SK-N-MC (cell line): Measurements from ENCODE around the gene MOGAT2.

Experiments
- DNase-seq: peaks from one replicate; pipeline ENCODE4 v3.0.0-alpha.2; 2011; ENCODE audit warnings: low read depth, low spot score
- H3K27ac ChIP-seq: fragments of 200-600 bp; sonication (generic); 2 replicates; pipeline ENCODE4 v1.5.1; 2016; ENCODE audit warnings: mixed run types
- H3K36me3 ChIP-seq: fragments of 200-600 bp; sonication (generic); 2 replicates; pipeline ENCODE4 v1.6.1; 2017; ENCODE audit warnings: antibody characterized with exemption, low read length, mixed read lengths; ENCODE audit not compliant: insufficient read depth
- H3K4me3 ChIP-seq: fragments of 200-600 bp; sonication (generic); 2 replicates; pipeline ENCODE4 v1.5.1; 2016
- H3K9ac ChIP-seq: fragments of 200-600 bp; sonication (generic); 2 replicates; pipeline ENCODE4 v1.8.0; 2017; ENCODE audit warnings: mixed run types, mixed read lengths; ENCODE audit not compliant: insufficient read length
- H3K9me3 ChIP-seq: fragments of 200-600 bp; sonication (generic); 2 replicates; pipeline ENCODE4 v1.6.1; 2017; ENCODE audit warnings: low read depth, mild to moderate bottlenecking, antibody characterized with exemption, low read length, moderate library complexity, mixed read lengths
- EZH2 ChIP-seq: fragments of 200-600 bp; sonication (generic); IDR thresholded peaks from one replicate; pipeline ENCODE4 v1.6.1; 2017; ENCODE audit warnings: antibody characterized with exemption
- FOXP2 ChIP-seq: optimal IDR thresholded peaks from 2 replicates; pipeline ENCODE3; 2011; ENCODE audit warnings: mild to moderate bottlenecking, moderate library complexity; ENCODE audit not compliant: insufficient read depth; ENCODE audit errors: extremely low read length, control extremely low read depth
- POLR2AphosphoS5 ChIP-seq: IDR thresholded peaks from 2 replicates; pipeline ENCODE4 v1.6.1; 2012; ENCODE audit warnings: mild to moderate bottlenecking, low read depth, low read length, borderline replicate concordance

Gene MOGAT2

DNA sequence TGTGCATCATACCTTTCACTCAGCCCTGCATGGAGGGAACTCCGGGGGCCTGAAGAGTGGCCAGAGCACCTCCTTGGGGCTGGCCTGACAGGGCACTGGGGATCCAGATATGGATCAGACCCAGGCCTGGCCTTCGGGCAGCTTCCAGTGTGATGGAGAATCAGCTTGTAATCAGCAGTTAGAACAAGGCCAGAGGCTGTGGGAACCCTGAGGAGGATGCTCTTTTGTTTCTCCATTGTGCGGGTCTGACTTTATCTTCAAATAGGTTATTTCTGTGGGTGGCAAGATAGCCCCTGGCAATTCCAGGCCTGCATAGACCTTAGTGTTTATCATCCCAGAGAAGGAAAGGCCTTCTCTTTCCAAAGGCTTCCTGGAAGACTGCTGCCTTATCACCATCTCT lies 63.2 kb downstream of the MOGAT2 start:
- Histone ChIP-seq H3K27ac (no peak overlapping the region), H3K9me3 (no peaks in the 10 kb centered on the region), H3K9ac (no peak overlapping the region), H3K36me3 (peaks cover 6% of the 10 kb centered on the region; the same call in 1 of the 2 replicates), H3K4me3 (no peak overlapping the region)
- TF ChIP-seq EZH2 (no peak), FOXP2 (no peak), POLR2AphosphoS5 (no peak)
- no peak for DNase-seq

- H3K9ac ChIP-seq, result no peak overlapping the region
- H3K36me3 ChIP-seq, result peaks cover 7% of the 10 kb centered on the region; the same call in 1 of the 2 replicates
- TF ChIP-seq FOXP2 (no peak), EZH2 (no peak), POLR2AphosphoS5 (no peak)
- no peaks in the 10 kb centered on the region for H3K9me3 ChIP-seq
- no peak overlapping the region for H3K4me3 ChIP-seq
- DNase-seq, result no peak
- H3K27ac ChIP-seq, result no peak overlapping the region
Observed at GRCh38 chr11:75781296-75781695, 63.7 kb downstream of the MOGAT2 start.

GRCh38 chr11:75781831-75782230 lies 64.2 kb downstream of the MOGAT2 start:
- peaks cover 7% of the 10 kb centered on the region; the same call in 1 of the 2 replicates for H3K36me3 ChIP-seq
- DNase-seq, result no peak
- no peak for TF ChIP-seq FOXP2
- H3K4me3 ChIP-seq, result no peak overlapping the region
- H3K9me3 ChIP-seq, result no peaks in the 10 kb centered on the region
- H3K27ac ChIP-seq, result no peak overlapping the region
- no peak overlapping the region for H3K9ac ChIP-seq
